IPS-NIHi7 (cell line): ENCODE results near the gene TMOD4.

Experiments
- DNase-seq: peaks from one replicate; pipeline ENCODE4 v3.0.0; 2012; ENCODE audit warnings: mixed read lengths; ENCODE audit errors: extremely low spot score

The TMOD4 gene

GRCh38 chr1:151175041-151175741 is 590 bp downstream of the TMOD4 start:
- no peak for DNase-seq

- DNase-seq = no peak
Measured at GRCh38 chr1:151171190-151171589, 4.6 kb downstream of the TMOD4 start.

GRCh38 chr1:151167116-151167515 is 8.7 kb downstream of the TMOD4 start:
- no peak for DNase-seq

- peak; percentile 39 for DNase-seq
Measured at GRCh38 chr1:151166505-151166956, 9.2 kb downstream of the TMOD4 start.

GRCh38 chr1:151165738-151166504 is 9.9 kb downstream of the TMOD4 start, which contains the start of the genes LYSMD1 and SCNM1:
LYSMD1 (minus strand) TSS chr1:151165902; CDS start chr1:151165258, 644 bp downstream.
SCNM1 (plus strand) TSS chr1:151166144; CDS start chr1:151166153, 9 bp downstream.
- peak; percentile 94 for DNase-seq

GRCh38 chr1:151165281-151165737 is 10.5 kb downstream of the TMOD4 start:
- peak; percentile 86 for DNase-seq

- DNase-seq = no peak
Measured at GRCh38 chr1:151164732-151165280, 11.0 kb downstream of the TMOD4 start.

- no peak for DNase-seq
Measured at GRCh38 chr1:151159373-151159772, 16.4 kb downstream of the TMOD4 start.

- DNase-seq = no peak
Measured at GRCh38 chr1:151158751-151159251, 17.0 kb downstream of the TMOD4 start.

GRCh38 chr1:151158326-151158725 is 17.5 kb downstream of the TMOD4 start:
- DNase-seq = no peak

GRCh38 chr1:151157067-151157531 is 18.7 kb downstream of the TMOD4 start:
- DNase-seq = no peak

GRCh38 chr1:151156515-151156819 is 19.3 kb downstream of the TMOD4 start, which contains the start of gene TNFAIP8L2:
TNFAIP8L2 (plus strand) TSS chr1:151156649; CDS start chr1:151158698, 2,049 bp downstream.
- no peak for DNase-seq

GRCh38 chr1:151147665-151148064 is 28.1 kb downstream of the TMOD4 start:
- no peak for DNase-seq

GRCh38 chr1:151147132-151147503 is 28.7 kb downstream of the TMOD4 start:
- no peak for DNase-seq

GRCh38 chr1:151146412-151147131 is 29.2 kb downstream of the TMOD4 start, which contains the start of gene SEMA6C:
SEMA6C (minus strand) TSS chr1:151146631; CDS start chr1:151142621, 4,010 bp downstream.
- peak; percentile 95 for DNase-seq

- no peak for DNase-seq
Measured at GRCh38 chr1:151146072-151146411, 29.7 kb downstream of the TMOD4 start.

- peak; percentile 27 for DNase-seq
Measured at GRCh38 chr1:151145304-151146071, 30.3 kb downstream of the TMOD4 start.

GRCh38 chr1:151144474-151145303 is 31.1 kb downstream of the TMOD4 start:
- no peak for DNase-seq

GRCh38 chr1:151143986-151144385 is 31.8 kb downstream of the TMOD4 start:
- DNase-seq = peak; percentile 28

- no peak for DNase-seq
Measured at GRCh38 chr1:151143057-151143435, 32.7 kb downstream of the TMOD4 start.
